ENCODE measurements around the gene PYDC1.

GRCh38 chr16:31188450-31189411 lies 28.2 kb downstream of the PYDC1 start:
- TF ChIP-seq CTCF (IDR thresholded peaks at IDR 0.05; ENCODE audit: low read depth, low read length) (no peak), POLR2A (IDR thresholded peaks at IDR 0.05; ENCODE audit: extremely low read depth, insufficient read length) (no peak), MYC (IDR thresholded peaks at IDR 0.05; ENCODE audit: low read depth, low read length) (no peak)

Measured in NB4 (cell line).